Endothelial cell of umbilical vein (primary cell): ENCODE results near the gene CTSD. TPM values are rescaled to one million over a fixed set of nuclear protein-coding genes. Genes with fewer than 3 reads are reported as not detected.

ENCODE experiments used
- BruUV-seq: library from RNA; stranded (reverse); fragments of 400-500 nt; replicated peaks from 2 replicates; lab custom pipeline; 2021; lab: Mats Ljungman, UMichigan
- CTCF ChIA-PET: fragments of 300-600, 350-600 bp; sonication (Branson Sonifier 250); formaldehyde crosslinking; loops from one replicate; lab custom pipeline; 2021; ENCODE audit warnings: antibody characterized with exemption, inconsistent platforms; lab: Charles Lee
- POLR2A ChIA-PET: fragments of 300-600, 350-600 bp; sonication (Branson Sonifier 250); formaldehyde crosslinking; loops from one replicate; lab custom pipeline; 2021; ENCODE audit warnings: antibody characterized with exemption, inconsistent platforms; lab: Charles Lee
- DNase-seq: peaks from one replicate; pipeline ENCODE4 v3.0.0-alpha.2; 2011; ENCODE audit warnings: low read depth, low spot score
- FAIRE-seq: peaks from 2 replicates; lab custom pipeline; 2011; peaks lifted over from hg19 to GRCh38; lab: Jason Lieb, UNC
- H2AFZ ChIP-seq: 2 replicates; pipeline ENCODE4 v1.6.0; 2012; ENCODE audit warnings: low read depth, low read length, control low read depth, inconsistent platforms
- H3K27ac ChIP-seq: 2 replicates; pipeline ENCODE4 v1.5.1; 2011; ENCODE audit warnings: low read depth, mild to moderate bottlenecking, control low read depth, low read length, moderate library complexity; ENCODE audit not compliant: insufficient read depth
- H3K27me3 ChIP-seq, 2 experiments: 2 replicates each; pipeline versions ENCODE4 v1.6.0 to v1.6.1; 2011; ENCODE audit warnings: low read length in 2 of 2, mixed read lengths in 1 of 2; ENCODE audit not compliant: control insufficient read depth in 2 of 2, insufficient read depth in 2 of 2
- H3K36me3 ChIP-seq, 2 experiments: 2 replicates in 1 of 2; 3 replicates in 1 of 2; pipeline ENCODE4 v1.5.1; 2011; ENCODE audit warnings: low read length in 2 of 2, mild to moderate bottlenecking in 1 of 2, moderate library complexity in 1 of 2; ENCODE audit not compliant: control insufficient read depth in 2 of 2, insufficient read depth in 2 of 2; ENCODE audit errors: extremely low read depth in 1 of 2
- H3K4me1 ChIP-seq: 3 replicates; pipeline ENCODE4 v1.5.1; 2011; ENCODE audit warnings: mild to moderate bottlenecking, low read length; ENCODE audit not compliant: control insufficient read depth, insufficient read depth; ENCODE audit errors: extremely low read depth
- H3K4me2 ChIP-seq: 2 replicates; pipeline ENCODE4 v1.6.1; 2011; ENCODE audit warnings: low read length, control low read depth, mixed read lengths; ENCODE audit not compliant: insufficient read depth
- H3K4me3 ChIP-seq, 3 experiments: fragments of 200-600 bp in 1 of 3; sonication (generic), shearing (Covaris generic) in 1 of 3; replicated peaks in 1 of 3; 2 replicates each; pipeline ENCODE4 v1.5.1; 2011 to 2016; ENCODE audit warnings: control low read depth in 3 of 3, low read length in 3 of 3, mild to moderate bottlenecking in 2 of 3, inconsistent platforms in 1 of 3, low read depth in 1 of 3, moderate library complexity in 1 of 3; ENCODE audit not compliant: insufficient read depth in 1 of 3
- H3K79me2 ChIP-seq: 2 replicates; pipeline ENCODE4 v1.6.0; 2012; ENCODE audit warnings: low read length, inconsistent platforms; ENCODE audit not compliant: control insufficient read depth, insufficient read depth
- H3K9ac ChIP-seq: replicated peaks from 2 replicates; pipeline ENCODE3; 2011; ENCODE audit warnings: low read length, control low read depth; ENCODE audit not compliant: insufficient read depth; ENCODE audit errors: extremely low read depth
- H3K9me1 ChIP-seq: replicated peaks from 3 replicates; pipeline ENCODE4 v1.6.0; 2011; ENCODE audit warnings: mild to moderate bottlenecking, low read length; ENCODE audit not compliant: control insufficient read depth, insufficient read depth; ENCODE audit errors: extremely low read depth
- H3K9me3 ChIP-seq: replicated peaks from 2 replicates; pipeline ENCODE4 v1.5.1; 2012; ENCODE audit warnings: low read length, inconsistent platforms; ENCODE audit not compliant: control insufficient read depth, insufficient read depth
- H4K20me1 ChIP-seq: replicated peaks from 2 replicates; pipeline ENCODE3; 2011; ENCODE audit warnings: mild to moderate bottlenecking, low read length; ENCODE audit not compliant: control insufficient read depth, insufficient read depth; ENCODE audit errors: extremely low read depth
- EZH2 ChIP-seq: IDR thresholded peaks from 2 replicates; pipeline ENCODE4 v1.6.1; 2012; ENCODE audit warnings: borderline replicate concordance, low read depth, mild to moderate bottlenecking, moderate library complexity, low read length, inconsistent platforms; ENCODE audit not compliant: severe bottlenecking
- FOS ChIP-seq: IDR thresholded peaks from 2 replicates; pipeline ENCODE4 v1.6.1; 2011; ENCODE audit warnings: mild to moderate bottlenecking, low read length, moderate library complexity, borderline replicate concordance; ENCODE audit not compliant: insufficient read depth
- GATA2 ChIP-seq: IDR thresholded peaks from 2 replicates; pipeline ENCODE4 v1.7.0; 2011; ENCODE audit warnings: low read depth, mild to moderate bottlenecking, moderate library complexity, mixed read lengths, low read length; ENCODE audit not compliant: insufficient read length, insufficient read depth
- JUN ChIP-seq: IDR thresholded peaks from 2 replicates; pipeline ENCODE4 v1.6.1; 2011; ENCODE audit warnings: borderline replicate concordance, low read depth; ENCODE audit not compliant: insufficient read length, insufficient read depth
- MYC ChIP-seq: IDR thresholded peaks from one replicate; pipeline ENCODE4 v1.6.1; 2011; ENCODE audit warnings: mild to moderate bottlenecking, low read depth, low read length
- POLR2A ChIP-seq: IDR thresholded peaks from 2 replicates; pipeline ENCODE4 v1.6.1; 2012; ENCODE audit warnings: low read depth, mild to moderate bottlenecking, control low read depth, low read length
- POLR2AphosphoS5 ChIP-seq: IDR thresholded peaks from 2 replicates; pipeline ENCODE4 v1.6.1; 2012; ENCODE audit warnings: low read depth, mild to moderate bottlenecking, control low read depth, low read length, moderate library complexity; ENCODE audit not compliant: insufficient read depth
- dilution Hi-C: fragments of 300-500 bp; cut with MboI; formaldehyde crosslinking; loops from one replicate; pipeline ENCODE4 v1.15.0; 2019; ENCODE audit warnings: low sequenced_read_pairs; ENCODE audit not compliant: extremely low pct_ligation_motif_present
- intact Hi-C: fragments of 100-400 bp; cut with micrococcal nuclease; formaldehyde crosslinking; loops from one replicate; pipeline ENCODE4 v1.10.0; 2022
- polyA plus RNA-seq, 4 experiments: library from polyadenylated mRNA; depleted of rRNA in 3 of 4; stranded (reverse) in 3 of 4; unstranded in 1 of 4; fragments of >200 nt; gene quantifications; 2 replicates each; pipeline versions ENCODE4 v1.2.1 to v1.2.3, GENCODE V29; 2011 to 2012; ENCODE audit warnings: missing spikeins in 1 of 4
- total RNA-seq: library from RNA; stranded (reverse); gene quantifications from 2 replicates; pipeline ENCODE4 v1.2.3, GENCODE V29; 2021
- TF ChIP-seq, protein P1 (sequence below), 2 donors: IDR thresholded peaks; 1 replicate in 1 of 2; 2 replicates in 1 of 2; pipeline ENCODE4 v1.5.1; 2011; ENCODE audit warnings: low read length in 2 of 2, mild to moderate bottlenecking in 2 of 2, moderate library complexity in 2 of 2, control low read depth in 1 of 2, inconsistent platforms in 1 of 2, low read depth in 1 of 2; ENCODE audit not compliant: insufficient read depth in 1 of 2; ENCODE audit errors: extremely low read depth in 1 of 2
- TF ChIP-seq, protein P2 (sequence below): IDR thresholded peaks from 2 replicates; pipeline ENCODE4 v1.6.1; 2011; ENCODE audit not compliant: insufficient read depth, insufficient read length

CTSD gene
- total and polyA plus RNA-seq, 2 donors (not counting 3 experiments of a cell fraction or from before 2014, with no cell fraction given): 215 to 248 TPM

DNA sequence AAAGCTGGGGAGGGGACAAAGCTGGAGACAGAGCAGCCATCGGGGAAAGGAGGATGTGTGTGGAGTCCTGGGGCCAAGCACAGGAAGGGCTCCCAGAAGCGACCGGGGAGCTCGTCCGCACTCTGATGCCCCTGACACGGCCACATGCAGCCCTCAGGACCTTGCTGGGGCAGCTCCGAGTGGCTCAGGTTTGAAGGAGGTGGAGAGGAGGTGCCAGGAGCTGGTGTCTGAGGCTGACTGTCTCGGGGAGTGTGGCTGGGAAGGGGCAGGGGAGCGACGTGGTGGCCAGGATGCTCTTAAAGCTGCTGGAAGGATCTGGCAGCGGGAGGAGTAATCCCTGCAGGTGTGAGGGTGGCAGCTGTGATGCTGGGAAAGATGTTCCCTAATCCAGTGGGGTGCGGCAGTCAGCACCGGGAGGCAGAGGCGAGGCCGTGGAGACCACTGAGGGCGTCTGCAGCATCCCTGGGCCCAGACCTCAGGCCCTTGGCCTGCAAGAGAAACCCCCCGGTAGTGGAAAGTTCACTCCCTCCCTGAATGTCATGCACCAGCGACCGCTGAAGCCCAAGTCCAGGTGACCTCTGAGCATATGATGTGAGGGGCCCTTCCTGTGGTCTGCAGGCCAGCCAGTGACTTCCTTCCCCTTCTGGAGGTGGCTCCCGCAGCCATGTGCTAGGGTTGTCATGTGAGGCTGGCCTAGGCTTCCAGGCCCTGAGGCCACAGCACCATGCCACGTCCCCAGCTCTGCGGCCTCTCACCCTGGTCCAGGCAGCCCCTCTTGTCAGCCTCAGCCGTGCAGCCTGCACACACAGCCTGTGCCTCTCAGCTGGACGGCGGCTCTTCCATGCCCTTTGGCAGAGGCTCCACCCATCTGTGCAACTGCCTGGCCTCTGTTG is 17.2 kb upstream of the CTSD start:
- Histone ChIP-seq H2AFZ (no peak overlapping the region), H3K9ac (no peak overlapping the region), H3K9me3 (no peaks in the 10 kb centered on the region), H3K4me3 (no peak overlapping the region), H3K79me2 (no peaks in the 10 kb centered on the region), H3K4me2 (no peak overlapping the region), H3K9me1 (no peaks in the 10 kb centered on the region), H3K4me1 (no peaks in the 10 kb centered on the region), H4K20me1 (no peaks in the 10 kb centered on the region), H3K27me3 (no peaks in the 10 kb centered on the region), H3K27ac (no peak overlapping the region), H3K36me3 (no peaks in the 10 kb centered on the region)
- CTCF ChIA-PET: interaction anchor here (1.4 kb wide), 1 partner anchor 29 kb away, joined by 3 read pairs; no protein-coding TSS in a partner anchor
- DNase-seq: no peak
- FAIRE-seq: no peak
- dilution Hi-C loops: no loop called here
- POLR2A ChIA-PET: no interaction called here
- BruUV-seq: no TSS peak
- intact Hi-C loops: no loop called here
- TF ChIP-seq, protein P1, sequence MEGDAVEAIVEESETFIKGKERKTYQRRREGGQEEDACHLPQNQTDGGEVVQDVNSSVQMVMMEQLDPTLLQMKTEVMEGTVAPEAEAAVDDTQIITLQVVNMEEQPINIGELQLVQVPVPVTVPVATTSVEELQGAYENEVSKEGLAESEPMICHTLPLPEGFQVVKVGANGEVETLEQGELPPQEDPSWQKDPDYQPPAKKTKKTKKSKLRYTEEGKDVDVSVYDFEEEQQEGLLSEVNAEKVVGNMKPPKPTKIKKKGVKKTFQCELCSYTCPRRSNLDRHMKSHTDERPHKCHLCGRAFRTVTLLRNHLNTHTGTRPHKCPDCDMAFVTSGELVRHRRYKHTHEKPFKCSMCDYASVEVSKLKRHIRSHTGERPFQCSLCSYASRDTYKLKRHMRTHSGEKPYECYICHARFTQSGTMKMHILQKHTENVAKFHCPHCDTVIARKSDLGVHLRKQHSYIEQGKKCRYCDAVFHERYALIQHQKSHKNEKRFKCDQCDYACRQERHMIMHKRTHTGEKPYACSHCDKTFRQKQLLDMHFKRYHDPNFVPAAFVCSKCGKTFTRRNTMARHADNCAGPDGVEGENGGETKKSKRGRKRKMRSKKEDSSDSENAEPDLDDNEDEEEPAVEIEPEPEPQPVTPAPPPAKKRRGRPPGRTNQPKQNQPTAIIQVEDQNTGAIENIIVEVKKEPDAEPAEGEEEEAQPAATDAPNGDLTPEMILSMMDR (IDR thresholded peaks at IDR 0.05; ENCODE audit: extremely low read depth in 1 of 2, insufficient read depth in 1 of 2, low read depth in 1 of 2, low read length in 2 of 2): no peak
- no peak for TF ChIP-seq FOS
- TF ChIP-seq GATA2: no peak
- TF ChIP-seq MYC: no peak
- TF ChIP-seq, protein P2, sequence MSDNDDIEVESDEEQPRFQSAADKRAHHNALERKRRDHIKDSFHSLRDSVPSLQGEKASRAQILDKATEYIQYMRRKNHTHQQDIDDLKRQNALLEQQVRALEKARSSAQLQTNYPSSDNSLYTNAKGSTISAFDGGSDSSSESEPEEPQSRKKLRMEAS: no peak
- no peak for TF ChIP-seq POLR2AphosphoS5
- TF ChIP-seq POLR2A: no peak
- no peak for TF ChIP-seq JUN
- TF ChIP-seq EZH2: no peak
